Astrocyte of the cerebellum (primary cell): ENCODE results near the gene RASSF6.

Experiments used
- DNase-seq: peaks from one replicate; pipeline ENCODE4 v3.0.0-alpha.2; 2011; ENCODE audit warnings: low read depth
- H3K4me3 ChIP-seq: 2 replicates; pipeline ENCODE4 v1.5.1; 2011; ENCODE audit warnings: mild to moderate bottlenecking, low read depth, low read length, moderate library complexity
- CTCF ChIP-seq: IDR thresholded peaks from 2 replicates; pipeline ENCODE4 v1.5.1; 2012; ENCODE audit warnings: low read length, low read depth, moderate library complexity, mild to moderate bottlenecking; ENCODE audit errors: missing control alignments
- in situ Hi-C: cut with HindIII; loops from 2 replicates; pipeline ENCODE4 v1.10.0; 2017; ENCODE audit warnings: low sequenced_read_pairs

The RASSF6 gene

GRCh38 chr4:73614311-73614867 is 5.8 kb downstream of the RASSF6 start:
- in situ Hi-C loops = no loop called here
- H3K4me3 ChIP-seq = no peak overlapping the region
- DNase-seq = no peak
- no peak for TF ChIP-seq CTCF

- DNase-seq = no peak
- in situ Hi-C loops = no loop called here
- TF ChIP-seq CTCF = no peak
- H3K4me3 ChIP-seq = no peak overlapping the region
Observed at GRCh38 chr4:73613130-73613529, 7.1 kb downstream of the RASSF6 start.

- no peak overlapping the region for H3K4me3 ChIP-seq
- no peak for TF ChIP-seq CTCF
- no peak for DNase-seq
- in situ Hi-C loops = no loop called here
Observed at GRCh38 chr4:73612032-73612431, 8.2 kb downstream of the RASSF6 start.

- in situ Hi-C loops = no loop called here
- no peak overlapping the region for H3K4me3 ChIP-seq
- no peak for TF ChIP-seq CTCF
- DNase-seq = peak; percentile 29
Observed at GRCh38 chr4:73609706-73610105, 10.5 kb downstream of the RASSF6 start.

- in situ Hi-C loops = no loop called here
- DNase-seq = no peak
- no peak overlapping the region for H3K4me3 ChIP-seq
- TF ChIP-seq CTCF = no peak
Observed at GRCh38 chr4:73608689-73609594, 11.3 kb downstream of the RASSF6 start.

GRCh38 chr4:73607375-73608033 is 12.7 kb downstream of the RASSF6 start:
- no peak overlapping the region for H3K4me3 ChIP-seq
- no peak for TF ChIP-seq CTCF
- no peak for DNase-seq
- in situ Hi-C loops = no loop called here
